ENCODE measurements around the gene KLHL6. TPM values are rescaled to one million over a fixed set of nuclear protein-coding genes. Genes with fewer than 3 reads are reported as not detected.
"Not testable (repeated sequence)": the region's sequence is repeated elsewhere in the genome, so short reads cannot be mapped to it uniquely, and the experiment has no call there.

The KLHL6 gene
- total and polyA plus RNA-seq, 4 donors = 0.18 to 6.8 (median 2.9) TPM

DNA sequence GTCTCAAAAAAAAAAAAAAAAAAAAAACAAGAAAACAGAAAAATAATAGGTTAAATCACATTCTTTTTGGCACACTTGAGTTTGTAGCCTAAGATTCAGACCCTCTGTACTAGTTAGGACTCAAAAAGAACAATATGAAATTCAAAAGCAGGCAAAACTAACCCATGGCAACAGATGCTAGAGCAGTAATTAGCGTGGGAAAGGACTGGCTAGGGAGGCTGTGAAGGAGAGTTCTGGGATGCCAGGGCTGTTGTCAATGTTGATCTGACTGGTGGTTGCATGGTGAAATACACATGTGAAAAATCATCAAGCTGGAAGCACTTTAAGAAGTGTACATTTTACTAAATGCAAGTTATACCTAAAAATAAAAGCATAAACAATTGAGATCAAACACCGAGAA is 35.6 kb downstream of the KLHL6 start:
- ATAC-seq (ENCODE audit: low FRiP score) (no peak), DNase-seq (no peak)
- intact Hi-C loops (cut with DNase I) = no loop called here

DNA sequence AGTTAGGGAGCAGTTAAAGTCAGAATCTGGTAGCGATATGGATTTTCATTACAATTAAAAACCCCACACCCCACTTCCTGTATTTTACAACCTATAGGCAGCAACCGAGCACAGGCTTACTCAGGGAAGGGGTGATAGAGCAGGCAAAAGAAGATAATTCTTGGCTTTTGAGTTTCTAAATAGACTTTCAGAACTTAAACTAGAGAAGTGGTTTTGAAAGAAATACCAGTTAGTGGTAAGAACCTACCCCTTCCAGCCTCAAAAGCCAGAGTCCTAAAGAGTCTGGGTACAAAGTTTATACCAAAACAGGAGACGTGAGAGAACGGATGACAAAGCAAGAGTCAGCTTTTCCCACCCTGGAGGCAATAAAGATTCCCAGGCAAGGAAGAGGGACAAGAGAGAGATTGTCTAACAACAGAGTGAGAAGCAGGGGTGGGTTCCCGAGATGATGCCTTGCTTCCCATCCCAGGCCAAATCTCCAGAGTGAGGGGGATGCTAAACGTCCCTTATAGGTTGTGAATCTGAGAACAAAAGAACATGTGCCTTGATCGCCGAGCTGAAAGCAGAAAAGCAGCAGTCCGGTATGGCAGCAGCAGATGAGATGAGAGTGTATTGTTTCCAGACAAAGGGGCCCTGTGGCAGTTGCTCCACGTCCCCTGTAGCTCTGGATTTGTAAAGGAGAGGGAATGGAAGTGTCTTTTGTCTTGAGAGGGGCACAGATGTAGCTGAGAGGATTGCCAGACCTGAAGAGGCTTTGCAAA is 36.8 kb downstream of the KLHL6 start:
- intact Hi-C loops (cut with DNase I) = no loop called here
- no peaks in the 10 kb centered on the region for H3K27me3 ChIP-seq (ENCODE audit: control insufficient read depth in 1 of 2, insufficient read depth in 2 of 2, low read length in 1 of 2)
- H3K36me3 ChIP-seq (ENCODE audit: control insufficient read depth in 1 of 2, insufficient read depth in 2 of 2, low read length in 1 of 2) = no peaks in the 10 kb centered on the region
- H3K4me3 ChIP-seq (ENCODE audit: low read length in 2 of 2) = no peak overlapping the region
- no peaks in the 10 kb centered on the region for H3K4me1 ChIP-seq (ENCODE audit: control insufficient read depth in 1 of 2, insufficient read depth in 2 of 2, low read length in 2 of 2)
- no peak overlapping the region for H3K27ac ChIP-seq (ENCODE audit: low read depth in 1 of 2, low read length in 2 of 2)
- H3K9me3 ChIP-seq (ENCODE audit: control insufficient read depth, low read length) = no peaks in the 10 kb centered on the region
- no peak for ATAC-seq (ENCODE audit: low FRiP score)
- 52 to 60% methylated on average over 10 of the region's 10 CpGs for WGBS, 2 donors
- no peak for DNase-seq

More for the DNA sequence above, 35.6 kb downstream of the KLHL6 start:
- no peaks in the 10 kb centered on the region for H3K9me3 ChIP-seq (ENCODE audit: control insufficient read depth, low read length)
- H3K36me3 ChIP-seq (ENCODE audit: control insufficient read depth in 1 of 2, insufficient read depth in 2 of 2, low read length in 1 of 2) = no peaks in the 10 kb centered on the region
- H3K4me3 ChIP-seq (ENCODE audit: low read length in 2 of 2) = no peak overlapping the region
- 84 to 90% methylated on average over 2 of the region's 2 CpGs for WGBS, 2 donors
- H3K4me1 ChIP-seq (ENCODE audit: control insufficient read depth in 1 of 2, insufficient read depth in 2 of 2, low read length in 2 of 2) = no peaks in the 10 kb centered on the region
- no peaks in the 10 kb centered on the region for H3K27me3 ChIP-seq (ENCODE audit: control insufficient read depth in 1 of 2, insufficient read depth in 2 of 2, low read length in 1 of 2)
- H3K27ac ChIP-seq (ENCODE audit: low read depth in 1 of 2, low read length in 2 of 2) = no peak overlapping the region

DNA sequence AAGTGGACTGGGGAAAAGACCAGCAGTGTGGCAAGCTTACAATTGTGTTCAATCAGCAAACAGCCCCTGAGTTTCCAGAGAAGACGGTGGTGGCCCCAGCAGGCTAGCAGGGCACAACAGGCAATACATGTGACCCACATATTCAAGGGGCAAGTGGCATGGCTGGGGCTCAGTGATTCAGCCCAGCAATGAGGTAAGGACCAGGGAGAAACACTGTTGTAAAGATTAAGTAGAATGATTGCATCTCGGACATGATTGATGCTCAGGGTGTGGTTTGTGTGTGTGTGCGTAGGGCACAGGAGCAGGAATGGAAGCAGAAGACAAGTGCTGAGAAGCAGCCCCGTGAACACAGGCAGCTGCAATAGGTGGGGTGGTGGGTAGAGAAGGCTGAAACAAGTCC is 37.9 kb downstream of the KLHL6 start:
- intact Hi-C loops (cut with DNase I) = no loop called here
- ATAC-seq (ENCODE audit: low FRiP score) = no peak
- WGBS, 2 donors = 88 to 97% methylated on average over 4 of the region's 4 CpGs
- DNase-seq = no peak
- Histone ChIP-seq H3K9me3 (ENCODE audit: control insufficient read depth, low read length) (no peaks in the 10 kb centered on the region), H3K4me3 (ENCODE audit: low read length in 2 of 2) (no peak overlapping the region), H3K27ac (ENCODE audit: low read depth in 1 of 2, low read length in 2 of 2) (no peak overlapping the region), H3K4me1 (ENCODE audit: control insufficient read depth in 1 of 2, insufficient read depth in 2 of 2, low read length in 2 of 2) (no peaks in the 10 kb centered on the region), H3K36me3 (ENCODE audit: control insufficient read depth in 1 of 2, insufficient read depth in 2 of 2, low read length in 1 of 2) (no peaks in the 10 kb centered on the region), H3K27me3 (ENCODE audit: control insufficient read depth in 1 of 2, insufficient read depth in 2 of 2, low read length in 1 of 2) (no peaks in the 10 kb centered on the region)

DNA sequence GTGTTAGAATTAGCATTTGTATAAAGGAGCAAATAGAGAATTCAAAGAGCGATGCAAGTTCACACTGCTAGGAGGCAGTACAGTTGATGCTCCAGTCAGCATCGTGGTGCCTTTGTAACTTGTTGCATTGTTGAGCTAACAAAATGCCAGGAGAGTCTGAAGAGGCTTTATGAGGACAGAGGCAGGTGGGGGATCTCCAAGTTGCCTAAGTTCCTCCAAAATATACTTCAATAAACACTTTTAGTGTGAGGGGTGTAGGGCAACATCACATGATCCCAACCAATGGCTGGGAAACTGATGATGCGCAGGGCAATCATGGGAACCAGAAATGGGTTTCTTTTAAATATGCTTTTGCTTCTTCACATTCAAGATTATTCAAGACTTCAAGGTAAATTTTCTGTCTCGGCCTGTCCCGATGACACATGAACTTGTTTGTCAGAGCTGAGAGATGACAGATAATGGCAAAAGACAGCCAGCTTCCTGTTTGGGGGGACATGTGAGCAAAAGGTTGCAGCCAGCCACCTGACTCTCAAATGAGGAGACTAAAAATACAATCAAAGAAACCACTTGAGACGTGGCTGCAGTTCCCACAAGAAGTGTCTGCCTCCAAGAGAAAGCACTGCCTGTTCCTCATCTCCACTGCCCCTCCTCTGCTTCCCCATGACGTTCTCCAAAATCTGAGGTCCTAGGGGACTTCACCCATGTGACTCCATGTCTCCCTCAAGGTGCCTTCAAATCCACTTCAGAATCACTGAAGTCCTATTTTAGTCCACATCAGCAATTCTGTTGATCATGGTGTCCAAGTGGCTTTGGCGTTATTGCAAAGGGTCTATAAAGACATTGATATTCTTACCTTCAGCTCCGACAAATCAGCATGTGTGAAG is 39.3 kb downstream of the KLHL6 start:
- intact Hi-C loops (cut with DNase I) = no loop called here
- DNase-seq (no peak), ATAC-seq (ENCODE audit: low FRiP score) (no peak)
- no peak overlapping the region for H3K27ac ChIP-seq (ENCODE audit: low read depth in 1 of 2, low read length in 2 of 2)
- no peak overlapping the region for H3K4me3 ChIP-seq (ENCODE audit: low read length in 2 of 2)
- no peaks in the 10 kb centered on the region for H3K9me3 ChIP-seq (ENCODE audit: control insufficient read depth, low read length)
- H3K27me3 ChIP-seq (ENCODE audit: control insufficient read depth in 1 of 2, insufficient read depth in 2 of 2, low read length in 1 of 2) = no peaks in the 10 kb centered on the region
- H3K4me1 ChIP-seq (ENCODE audit: control insufficient read depth in 1 of 2, insufficient read depth in 2 of 2, low read length in 2 of 2) = no peaks in the 10 kb centered on the region
- H3K36me3 ChIP-seq (ENCODE audit: control insufficient read depth in 1 of 2, insufficient read depth in 2 of 2, low read length in 1 of 2) = no peaks in the 10 kb centered on the region
- 73% methylated on average over 9 of the region's 9 CpGs for WGBS, 2 donors

DNA sequence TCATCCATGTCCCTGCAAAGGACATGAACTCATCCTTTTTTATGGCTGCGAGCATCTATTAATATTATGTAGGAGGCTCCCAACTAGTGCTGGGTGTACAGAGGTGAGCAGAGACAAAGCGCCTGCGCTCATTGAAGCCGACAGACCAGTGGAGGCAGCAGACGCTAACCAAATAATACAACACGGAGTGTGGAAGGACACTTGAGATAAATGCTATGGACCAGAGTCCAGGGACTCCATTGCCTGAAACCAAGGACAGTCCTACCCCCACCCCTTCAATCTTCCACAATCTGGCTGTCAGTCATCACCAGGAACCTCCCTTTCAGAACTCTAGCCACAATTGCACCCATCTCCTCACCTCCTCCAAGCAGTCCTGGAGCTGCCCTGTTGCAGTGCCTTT is 41.5 kb downstream of the KLHL6 start:
- intact Hi-C loops (cut with DNase I) = no loop called here
- no peaks in the 10 kb centered on the region for H3K9me3 ChIP-seq (ENCODE audit: control insufficient read depth, low read length)
- H3K27me3 ChIP-seq (ENCODE audit: control insufficient read depth in 1 of 2, insufficient read depth in 2 of 2, low read length in 1 of 2) = no peaks in the 10 kb centered on the region
- H3K4me3 ChIP-seq (ENCODE audit: low read length in 2 of 2) = no peak overlapping the region
- 89 to 92% methylated on average over 6 of the region's 6 CpGs for WGBS, 2 donors
- DNase-seq (no peak), ATAC-seq (ENCODE audit: low FRiP score) (no peak)
- H3K27ac ChIP-seq (ENCODE audit: low read depth in 1 of 2, low read length in 2 of 2) = no peak overlapping the region
- H3K4me1 ChIP-seq (ENCODE audit: control insufficient read depth in 1 of 2, insufficient read depth in 2 of 2, low read length in 2 of 2) = no peaks in the 10 kb centered on the region
- no peaks in the 10 kb centered on the region for H3K36me3 ChIP-seq (ENCODE audit: control insufficient read depth in 1 of 2, insufficient read depth in 2 of 2, low read length in 1 of 2)

DNA sequence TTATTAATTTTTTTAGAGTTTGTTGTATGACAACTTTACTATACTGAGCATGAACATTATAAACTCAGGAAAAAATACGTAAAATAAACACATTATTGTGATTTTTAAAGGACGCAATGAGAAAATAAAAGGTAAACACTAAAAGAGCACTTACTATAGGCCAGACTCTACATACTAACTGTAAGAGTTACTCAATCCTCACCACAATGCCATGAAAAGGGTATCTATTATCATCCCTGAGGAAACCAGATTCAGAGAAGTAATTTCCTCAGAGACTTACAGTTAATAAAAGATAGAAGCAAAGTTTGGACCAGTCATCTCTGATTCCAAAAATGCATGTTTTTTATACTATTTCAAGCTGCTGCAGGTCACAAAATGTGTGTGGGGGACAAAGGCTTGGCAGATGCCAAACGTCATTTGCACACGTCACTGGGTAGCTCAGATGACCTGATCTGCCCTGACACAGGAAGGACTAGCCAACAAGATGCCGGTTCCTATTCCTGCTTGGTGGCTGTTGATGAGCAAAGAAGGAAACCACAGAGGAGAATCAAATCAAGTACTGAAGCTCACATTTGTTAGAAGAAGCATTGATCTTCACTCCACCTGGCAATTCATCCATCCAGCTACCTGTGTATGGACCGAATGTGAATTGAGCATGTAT is 42.3 kb downstream of the KLHL6 start:
- Histone ChIP-seq H3K9me3 (ENCODE audit: control insufficient read depth, low read length) (no peaks in the 10 kb centered on the region), H3K27me3 (ENCODE audit: control insufficient read depth in 1 of 2, insufficient read depth in 2 of 2, low read length in 1 of 2) (no peaks in the 10 kb centered on the region), H3K36me3 (ENCODE audit: control insufficient read depth in 1 of 2, insufficient read depth in 2 of 2, low read length in 1 of 2) (no peaks in the 10 kb centered on the region), H3K4me1 (ENCODE audit: control insufficient read depth in 1 of 2, insufficient read depth in 2 of 2, low read length in 2 of 2) (no peaks in the 10 kb centered on the region), H3K27ac (ENCODE audit: low read depth in 1 of 2, low read length in 2 of 2) (no peak overlapping the region), H3K4me3 (ENCODE audit: low read length in 2 of 2) (no peak overlapping the region)
- 77 to 85% methylated on average over 6 of the region's 6 CpGs for WGBS, 2 donors
- DNase-seq (peak in 1 of 2 donors; percentile 66), ATAC-seq (ENCODE audit: low FRiP score) (no peak)
- intact Hi-C loops (cut with DNase I) = no loop called here

DNA sequence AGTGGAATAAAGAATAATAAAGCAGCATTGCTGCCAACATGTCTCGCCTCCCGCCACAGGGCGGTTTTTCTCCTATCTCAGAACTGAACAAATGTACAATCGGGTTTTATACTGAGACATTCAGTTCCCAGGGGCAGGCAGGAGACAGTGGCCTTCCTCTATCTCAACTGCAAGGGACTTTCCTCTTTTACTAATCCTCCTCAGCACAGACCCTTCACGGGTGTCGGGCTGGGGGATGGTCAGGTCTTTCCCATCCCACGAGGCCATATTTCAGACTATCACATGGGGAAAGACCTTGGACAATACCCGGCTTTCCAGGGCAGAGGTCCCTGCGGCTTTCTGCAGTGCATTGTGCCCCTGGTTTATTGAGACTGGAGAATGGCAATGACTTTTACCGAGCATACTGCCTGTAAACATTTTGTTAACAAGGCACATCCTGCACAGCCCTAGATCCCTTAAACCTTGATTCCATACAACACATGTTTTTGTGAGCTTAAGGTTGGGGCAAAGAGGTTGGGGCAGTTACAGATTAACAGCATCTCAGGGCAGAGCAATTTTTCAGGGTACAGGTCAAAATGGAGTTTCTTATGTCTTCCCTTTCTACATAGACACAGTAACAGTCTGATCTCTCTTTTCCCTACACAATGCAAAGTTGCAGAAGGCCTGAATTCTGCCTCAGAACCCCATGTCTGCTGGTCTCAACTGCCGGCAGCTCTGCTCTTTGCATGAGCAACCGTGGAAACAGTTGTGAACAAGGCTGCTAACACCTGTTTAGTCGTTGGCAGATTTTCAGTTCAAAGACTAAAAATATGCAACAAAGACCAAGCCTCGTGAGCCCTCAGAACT is 44.0 kb downstream of the KLHL6 start:
- ATAC-seq (ENCODE audit: low FRiP score); DNase-seq; intact Hi-C loops (cut with DNase I); H3K36me3 ChIP-seq (ENCODE audit: control insufficient read depth in 1 of 2, insufficient read depth in 2 of 2, low read length in 1 of 2); H3K27ac ChIP-seq (ENCODE audit: low read depth in 1 of 2, low read length in 2 of 2); H3K9me3 ChIP-seq (ENCODE audit: control insufficient read depth, low read length); H3K27me3 ChIP-seq (ENCODE audit: control insufficient read depth in 1 of 2, insufficient read depth in 2 of 2, low read length in 1 of 2); H3K4me3 ChIP-seq (ENCODE audit: low read length in 2 of 2); H3K4me1 ChIP-seq (ENCODE audit: control insufficient read depth in 1 of 2, insufficient read depth in 2 of 2, low read length in 2 of 2): not testable (repeated sequence)
- 71 to 73% methylated on average over 14 of the region's 14 CpGs for WGBS, 2 donors

DNA sequence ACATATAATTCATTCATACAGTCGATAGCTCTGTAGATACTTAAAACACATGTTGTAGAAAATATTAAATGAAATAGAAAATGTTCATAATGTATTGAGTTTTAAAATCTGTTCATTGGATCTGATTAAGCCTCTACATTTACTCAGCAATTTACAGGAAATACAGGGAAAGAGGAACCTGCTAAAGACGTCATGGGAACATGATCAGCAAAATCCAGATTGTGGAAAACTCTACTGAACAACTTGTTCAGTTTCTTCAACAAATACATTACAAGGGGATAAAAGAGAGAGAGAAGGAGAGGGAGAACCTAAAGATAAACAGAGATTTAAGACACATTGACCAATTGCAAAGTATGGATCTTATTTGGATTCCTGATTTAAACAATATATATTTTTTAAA is 46.7 kb downstream of the KLHL6 start:
- no peak overlapping the region for H3K27ac ChIP-seq (ENCODE audit: low read depth in 1 of 2, low read length in 2 of 2)
- 61 to 67% methylated on average over 2 of the region's 2 CpGs for WGBS, 2 donors
- DNase-seq (no peak), ATAC-seq (ENCODE audit: low FRiP score) (no peak)
- H3K4me3 ChIP-seq (ENCODE audit: low read length in 2 of 2) = no peak overlapping the region
- peaks cover 7% of the 10 kb centered on the region for H3K9me3 ChIP-seq (ENCODE audit: control insufficient read depth, low read length)
- intact Hi-C loops (cut with DNase I) = no loop called here
- H3K36me3 ChIP-seq (ENCODE audit: control insufficient read depth in 1 of 2, insufficient read depth in 2 of 2, low read length in 1 of 2) = no peaks in the 10 kb centered on the region
- H3K27me3 ChIP-seq (ENCODE audit: control insufficient read depth in 1 of 2, insufficient read depth in 2 of 2, low read length in 1 of 2) = no peaks in the 10 kb centered on the region
- H3K4me1 ChIP-seq (ENCODE audit: control insufficient read depth in 1 of 2, insufficient read depth in 2 of 2, low read length in 2 of 2) = no peaks in the 10 kb centered on the region

Measured in aorta (tissue), 5 donors.